Neural progenitor cell (in vitro differentiated cells): ENCODE results near the gene SCAPER. TPM values are rescaled to one million over a fixed set of nuclear protein-coding genes. Genes with fewer than 3 reads are reported as not detected.

Experiments used
- DNase-seq: peaks from one replicate; pipeline ENCODE4 v3.0.0-alpha.2; 2016; ENCODE audit warnings: low spot score
- H2AFZ ChIP-seq: fragments of 200-600 bp; sonication (generic); replicated peaks from 2 replicates; pipeline ENCODE4 v1.6.1; 2016; ENCODE audit warnings: antibody characterized with exemption
- H3F3A ChIP-seq: fragments of 200-600 bp; sonication (generic); 2 replicates; pipeline ENCODE4 v1.6.1; 2016; ENCODE audit warnings: antibody characterized with exemption, low read depth
- H3K27ac ChIP-seq: fragments of 200-600 bp; sonication (generic); 2 replicates; pipeline ENCODE4 v1.5.1; 2016; ENCODE audit warnings: mild to moderate bottlenecking
- H3K27me3 ChIP-seq: fragments of 200-600 bp; sonication (generic); 2 replicates; pipeline ENCODE4 v1.6.1; 2016; ENCODE audit warnings: mild to moderate bottlenecking, moderate library complexity
- H3K36me3 ChIP-seq: fragments of 200-600 bp; sonication (generic); 2 replicates; pipeline ENCODE4 v1.5.1; 2016
- H3K4me1 ChIP-seq: fragments of 200-600 bp; sonication (generic); 2 replicates; pipeline ENCODE4 v1.6.1; 2016; ENCODE audit warnings: mixed run types
- H3K4me2 ChIP-seq: fragments of 200-600 bp; sonication (generic); 2 replicates; pipeline ENCODE4 v1.6.1; 2016
- H3K4me3 ChIP-seq: fragments of 200-600 bp; sonication (generic); 2 replicates; pipeline ENCODE4 v1.5.1; 2016
- H3K79me2 ChIP-seq: fragments of 200-600 bp; sonication (generic); 2 replicates; pipeline ENCODE4 v1.6.1; 2016; ENCODE audit warnings: low read depth
- H3K9ac ChIP-seq: fragments of 200-600 bp; sonication (generic); 2 replicates; pipeline ENCODE4 v1.6.1; 2016
- H3K9me3 ChIP-seq: fragments of 200-600 bp; sonication (generic); 2 replicates; pipeline ENCODE4 v1.5.1; 2016; ENCODE audit warnings: low read depth
- H4K20me1 ChIP-seq: fragments of 200-600 bp; sonication (generic); 2 replicates; pipeline ENCODE4 v1.6.1; 2016; ENCODE audit warnings: low read depth
- H3K27ac Mint-ChIP-seq: 3 replicates; pipeline ENCODE4 v1.8.0; 2021; ENCODE audit warnings: mixed read lengths
- H3K27me3 Mint-ChIP-seq: 2 replicates; pipeline ENCODE4 v1.8.0; 2022; ENCODE audit warnings: low read depth, mild to moderate bottlenecking, inconsistent platforms, moderate library complexity, mixed read lengths; ENCODE audit not compliant: insufficient read depth
- H3K36me3 Mint-ChIP-seq: 3 replicates; pipeline ENCODE4 v1.8.0; 2021; ENCODE audit warnings: mixed read lengths
- H3K4me1 Mint-ChIP-seq: 3 replicates; pipeline ENCODE4 v1.8.0; 2021; ENCODE audit warnings: mixed read lengths
- H3K4me3 Mint-ChIP-seq: 3 replicates; pipeline ENCODE4 v1.8.0; 2021; ENCODE audit warnings: mild to moderate bottlenecking, moderate library complexity, mixed read lengths
- H3K9me3 Mint-ChIP-seq: 3 replicates; pipeline ENCODE4 v1.8.0; 2020; ENCODE audit warnings: mixed read lengths
- EZH2 ChIP-seq: fragments of 200-600 bp; sonication (generic); IDR thresholded peaks from 2 replicates; pipeline ENCODE4 v1.6.1; 2017; ENCODE audit warnings: antibody characterized with exemption, mild to moderate bottlenecking, moderate library complexity
- EZH2phosphoT487 ChIP-seq: fragments of 200-600 bp; sonication (generic); IDR thresholded peaks from 2 replicates; pipeline ENCODE4 v1.6.1; 2017; ENCODE audit warnings: antibody characterized with exemption
- total RNA-seq: library from RNA; depleted of rRNA; stranded (reverse); fragments of >200 nt; gene quantifications from 2 replicates; pipeline ENCODE4 v1.2.3, GENCODE V29; 2015; ENCODE audit warnings: low replicate concordance
- TF ChIP-seq, protein P1 (sequence below): fragments of 200-600 bp; sonication (generic); IDR thresholded peaks from 2 replicates; pipeline ENCODE4 v1.5.1; 2017; ENCODE audit warnings: antibody characterized with exemption, mild to moderate bottlenecking

The SCAPER gene
- total RNA-seq, 1 donor from 2014 or later: 20.4 TPM

DNA sequence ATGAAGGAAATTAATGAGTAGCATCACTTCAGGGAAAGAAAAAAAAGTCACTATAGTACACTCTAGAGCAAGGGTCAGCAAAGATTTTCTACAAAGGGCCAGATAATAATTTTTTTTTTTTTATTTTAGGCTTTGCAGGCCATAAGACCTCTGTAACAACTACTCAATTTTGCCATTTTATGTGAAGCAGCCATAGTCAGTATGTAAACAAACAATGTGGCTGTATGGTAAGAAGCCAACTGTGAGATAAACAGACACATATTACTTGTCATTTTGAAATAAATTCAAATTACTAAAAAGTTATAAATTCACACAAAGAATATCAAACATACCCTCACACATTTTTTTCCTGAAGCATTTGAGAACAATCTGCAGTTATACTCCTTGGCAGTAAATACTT lies 40.6 kb downstream of the SCAPER start:
- Mint-ChIP-seq H3K4me1 (peaks cover 8% of the 10 kb centered on the region), H3K4me3 (no peak overlapping the region)
- no peaks in the 10 kb centered on the region for H3K79me2 ChIP-seq

DNA sequence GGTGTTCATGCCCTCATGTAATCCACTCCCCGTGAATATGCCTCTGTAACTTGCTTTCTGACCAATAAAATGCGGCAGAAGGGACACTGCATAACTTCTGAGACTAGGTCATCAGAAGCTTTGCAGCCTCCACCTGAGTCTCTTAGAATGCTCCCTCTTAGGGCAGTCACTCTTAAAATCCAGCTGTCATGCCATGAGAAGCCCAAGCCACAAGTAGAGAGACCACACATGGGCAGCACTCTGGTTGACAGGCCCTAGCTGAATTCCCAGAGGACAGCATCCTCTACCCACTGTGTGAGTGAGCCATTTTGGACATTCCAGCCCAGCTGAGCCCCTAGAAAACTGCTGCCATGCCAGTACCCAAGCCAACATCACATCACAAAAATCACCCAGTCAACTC lies 41.4 kb downstream of the SCAPER start:
- no peaks in the 10 kb centered on the region for H3K27me3 ChIP-seq
- H2AFZ ChIP-seq: no peak overlapping the region
- TF ChIP-seq EZH2phosphoT487: no peak
- no peak for TF ChIP-seq EZH2
- TF ChIP-seq, protein P1, sequence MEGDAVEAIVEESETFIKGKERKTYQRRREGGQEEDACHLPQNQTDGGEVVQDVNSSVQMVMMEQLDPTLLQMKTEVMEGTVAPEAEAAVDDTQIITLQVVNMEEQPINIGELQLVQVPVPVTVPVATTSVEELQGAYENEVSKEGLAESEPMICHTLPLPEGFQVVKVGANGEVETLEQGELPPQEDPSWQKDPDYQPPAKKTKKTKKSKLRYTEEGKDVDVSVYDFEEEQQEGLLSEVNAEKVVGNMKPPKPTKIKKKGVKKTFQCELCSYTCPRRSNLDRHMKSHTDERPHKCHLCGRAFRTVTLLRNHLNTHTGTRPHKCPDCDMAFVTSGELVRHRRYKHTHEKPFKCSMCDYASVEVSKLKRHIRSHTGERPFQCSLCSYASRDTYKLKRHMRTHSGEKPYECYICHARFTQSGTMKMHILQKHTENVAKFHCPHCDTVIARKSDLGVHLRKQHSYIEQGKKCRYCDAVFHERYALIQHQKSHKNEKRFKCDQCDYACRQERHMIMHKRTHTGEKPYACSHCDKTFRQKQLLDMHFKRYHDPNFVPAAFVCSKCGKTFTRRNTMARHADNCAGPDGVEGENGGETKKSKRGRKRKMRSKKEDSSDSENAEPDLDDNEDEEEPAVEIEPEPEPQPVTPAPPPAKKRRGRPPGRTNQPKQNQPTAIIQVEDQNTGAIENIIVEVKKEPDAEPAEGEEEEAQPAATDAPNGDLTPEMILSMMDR: no peak
- Mint-ChIP-seq H3K27ac (no peak overlapping the region), H3K4me3 (no peak overlapping the region), H3K4me1 (peaks cover 8% of the 10 kb centered on the region), H3K27me3 (no peaks in the 10 kb centered on the region), H3K9me3 (no peaks in the 10 kb centered on the region), H3K36me3 (no peaks in the 10 kb centered on the region)
- H3K9me3 ChIP-seq: no peaks in the 10 kb centered on the region
- H3F3A ChIP-seq: peaks cover 4% of the 10 kb centered on the region
- no peaks in the 10 kb centered on the region for H3K36me3 ChIP-seq
- H3K9ac ChIP-seq: no peak overlapping the region
- H3K4me3 ChIP-seq: no peak overlapping the region
- peaks cover 14% of the 10 kb centered on the region for H3K4me1 ChIP-seq
- H3K79me2 ChIP-seq: no peaks in the 10 kb centered on the region
- peak; percentile 9 for DNase-seq
- no peak overlapping the region for H3K27ac ChIP-seq
- H4K20me1 ChIP-seq: no peaks in the 10 kb centered on the region
- no peak overlapping the region for H3K4me2 ChIP-seq

More for the DNA sequence above, 40.6 kb downstream of the SCAPER start:
- TF ChIP-seq, protein P1: no peak
- TF ChIP-seq EZH2phosphoT487: no peak
- TF ChIP-seq EZH2: no peak
- peaks cover 4% of the 10 kb centered on the region for H3F3A ChIP-seq
- H3K4me3 ChIP-seq: no peak overlapping the region
- no peak overlapping the region for H2AFZ ChIP-seq
- no peak overlapping the region for H3K27ac ChIP-seq
- H3K9ac ChIP-seq: no peak overlapping the region
- peaks cover 14% of the 10 kb centered on the region for H3K4me1 ChIP-seq
- no peak overlapping the region for H3K27ac Mint-ChIP-seq
- no peaks in the 10 kb centered on the region for H3K9me3 ChIP-seq
- no peak for DNase-seq
- no peaks in the 10 kb centered on the region for H3K36me3 ChIP-seq
- no peaks in the 10 kb centered on the region for H3K9me3 Mint-ChIP-seq
- no peak overlapping the region for H3K4me2 ChIP-seq
- no peaks in the 10 kb centered on the region for H3K27me3 ChIP-seq
- H3K36me3 Mint-ChIP-seq: no peaks in the 10 kb centered on the region
- no peaks in the 10 kb centered on the region for H4K20me1 ChIP-seq
- no peaks in the 10 kb centered on the region for H3K27me3 Mint-ChIP-seq

DNA sequence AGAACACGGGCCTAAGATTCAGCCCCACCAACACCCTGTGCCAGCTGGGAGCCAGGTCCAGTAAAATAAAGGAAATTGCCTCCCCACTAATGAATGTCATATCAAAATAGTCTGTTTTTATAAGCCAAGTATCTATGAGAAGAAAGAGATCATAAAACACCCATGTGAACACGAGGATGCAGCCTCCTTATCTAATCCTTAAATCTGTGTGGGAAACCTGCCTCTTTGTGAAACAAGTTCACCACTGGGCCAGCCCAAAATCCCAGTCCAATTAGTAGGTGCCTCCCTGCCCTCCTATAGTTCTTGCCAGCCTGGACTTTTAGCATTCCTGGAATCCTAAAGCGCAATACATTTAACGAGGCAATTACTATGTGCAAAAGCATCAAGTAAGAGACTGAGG lies 42.0 kb downstream of the SCAPER start:
- Mint-ChIP-seq H3K27me3 (no peaks in the 10 kb centered on the region), H3K4me3 (no peak overlapping the region), H3K4me1 (peaks cover 8% of the 10 kb centered on the region), H3K27ac (no peak overlapping the region), H3K36me3 (no peaks in the 10 kb centered on the region), H3K9me3 (no peaks in the 10 kb centered on the region)
- no peak overlapping the region for H3K4me2 ChIP-seq
- H3K79me2 ChIP-seq: no peaks in the 10 kb centered on the region
- H3K27ac ChIP-seq: no peak overlapping the region
- no peak overlapping the region for H3K4me3 ChIP-seq
- H3K36me3 ChIP-seq: no peaks in the 10 kb centered on the region
- peak; percentile 45 for DNase-seq
- H3K27me3 ChIP-seq: no peaks in the 10 kb centered on the region
- no peak overlapping the region for H3K9ac ChIP-seq
- H3F3A ChIP-seq: peaks cover 4% of the 10 kb centered on the region
- H2AFZ ChIP-seq: no peak overlapping the region
- H3K9me3 ChIP-seq: no peaks in the 10 kb centered on the region
- H4K20me1 ChIP-seq: no peaks in the 10 kb centered on the region
- peaks cover 14% of the 10 kb centered on the region for H3K4me1 ChIP-seq
- no peak for TF ChIP-seq EZH2phosphoT487

DNA sequence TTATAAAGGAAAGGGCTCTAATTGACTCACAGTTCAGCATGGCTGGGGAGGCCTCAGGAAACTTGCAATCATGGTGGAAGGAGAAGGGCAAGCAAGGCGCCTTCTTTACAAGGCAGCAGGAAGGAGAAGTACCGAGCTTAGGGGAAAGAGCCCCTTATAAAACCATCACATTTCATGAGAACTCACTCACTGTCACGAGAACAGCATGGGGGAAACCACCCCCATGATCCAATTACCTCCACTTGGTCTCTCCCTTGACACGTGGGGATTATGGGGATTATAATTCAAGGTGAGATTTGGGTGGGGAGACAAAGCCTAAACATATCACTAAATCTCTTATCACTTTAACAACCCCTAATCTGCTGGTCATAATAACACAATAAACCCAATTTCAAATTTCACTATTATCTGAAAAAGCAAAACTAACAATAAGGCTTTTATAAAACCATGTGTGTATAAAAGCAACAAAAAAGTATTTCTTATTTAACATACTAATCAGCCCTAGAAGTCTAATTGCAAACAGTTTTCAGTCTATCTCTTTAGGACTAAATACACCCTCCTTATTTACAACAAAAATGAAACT lies 43.2 kb downstream of the SCAPER start:
- H3K9me3 Mint-ChIP-seq: no peaks in the 10 kb centered on the region

More for the DNA sequence above, 43.2 kb downstream of the SCAPER start:
- Histone ChIP-seq H3K79me2 (no peaks in the 10 kb centered on the region), H3K4me1 (peaks cover 14% of the 10 kb centered on the region), H3K9me3 (no peaks in the 10 kb centered on the region), H3K36me3 (no peaks in the 10 kb centered on the region), H4K20me1 (no peaks in the 10 kb centered on the region), H3K4me2 (no peak overlapping the region), H3K4me3 (no peak overlapping the region), H3K27ac (no peak overlapping the region), H3K27me3 (no peaks in the 10 kb centered on the region), H3F3A (peaks cover 4% of the 10 kb centered on the region), H3K9ac (no peak overlapping the region), H2AFZ (no peak overlapping the region)
- no peak overlapping the region for H3K27ac Mint-ChIP-seq
- no peak overlapping the region for H3K4me3 Mint-ChIP-seq
- no peaks in the 10 kb centered on the region for H3K36me3 Mint-ChIP-seq
- TF ChIP-seq EZH2 (no peak), EZH2phosphoT487 (no peak)
- TF ChIP-seq, protein P1: no peak
- peaks cover 8% of the 10 kb centered on the region for H3K4me1 Mint-ChIP-seq
- no peaks in the 10 kb centered on the region for H3K27me3 Mint-ChIP-seq
- no peak for DNase-seq
